Inflammatory macrophage (primary cell): ENCODE results near the gene VSTM2B.

Source experiments
- DNase-seq, 2 donors: peaks; one replicate each; pipeline ENCODE4 v3.0.0-alpha.2; 2020 to 2022

VSTM2B gene

GRCh38 chr19:29516358-29516725, 9.5 kb upstream of the VSTM2B start:
- no peak for DNase-seq

DNA sequence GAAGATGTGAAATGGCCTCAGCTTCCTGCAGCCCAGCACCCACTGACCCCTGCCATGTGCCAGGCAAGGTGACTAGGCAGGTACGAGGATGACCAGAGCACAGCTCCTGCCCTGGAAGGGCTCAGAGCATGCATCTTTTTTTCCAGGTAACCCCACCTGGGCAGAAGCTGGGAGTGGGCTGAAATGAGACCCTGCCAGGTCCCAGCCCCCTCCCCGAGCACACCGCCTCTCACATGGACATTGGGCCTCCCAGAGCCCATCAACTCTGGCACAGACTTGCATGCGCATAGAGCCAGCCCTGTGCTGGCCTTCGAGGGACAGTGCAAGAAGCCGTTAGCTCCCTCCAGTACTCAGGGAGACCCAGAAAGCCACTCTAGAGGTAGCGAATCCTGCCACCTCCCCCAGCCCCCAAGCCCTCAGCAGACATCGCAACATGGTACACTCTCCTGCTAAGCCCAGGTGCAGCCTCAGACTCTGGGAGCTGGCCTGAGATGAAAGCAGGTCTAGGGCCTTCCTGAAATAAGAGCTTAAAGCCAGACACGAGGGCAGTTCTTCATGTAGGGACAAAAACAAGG, 8.9 kb upstream of the VSTM2B start:
- no peak for DNase-seq

DNA sequence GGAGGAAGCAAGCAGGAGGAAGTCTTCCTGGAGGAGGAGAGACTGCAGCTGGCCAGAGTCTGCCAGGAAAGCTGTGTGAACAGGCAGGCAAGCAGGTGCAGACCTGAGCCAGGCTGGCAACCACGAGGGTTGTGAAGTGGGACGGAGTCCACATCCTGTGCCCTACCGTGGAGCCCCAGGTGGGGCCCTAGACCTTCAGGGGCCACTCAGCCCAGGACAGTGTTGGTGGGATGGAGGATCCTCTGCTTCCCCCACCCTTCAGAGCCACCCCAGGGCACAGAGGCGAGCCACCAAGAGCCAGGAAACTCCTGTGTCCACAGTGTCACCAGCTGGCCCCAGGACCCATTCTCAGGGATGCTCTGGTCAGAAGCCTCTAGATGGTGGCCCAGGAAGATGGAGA, 8.4 kb upstream of the VSTM2B start:
- no peak for DNase-seq

- DNase-seq, result no peak
These were observed 7.8 kb upstream of the VSTM2B start for GRCh38 chr19:29517946-29518345.

DNA sequence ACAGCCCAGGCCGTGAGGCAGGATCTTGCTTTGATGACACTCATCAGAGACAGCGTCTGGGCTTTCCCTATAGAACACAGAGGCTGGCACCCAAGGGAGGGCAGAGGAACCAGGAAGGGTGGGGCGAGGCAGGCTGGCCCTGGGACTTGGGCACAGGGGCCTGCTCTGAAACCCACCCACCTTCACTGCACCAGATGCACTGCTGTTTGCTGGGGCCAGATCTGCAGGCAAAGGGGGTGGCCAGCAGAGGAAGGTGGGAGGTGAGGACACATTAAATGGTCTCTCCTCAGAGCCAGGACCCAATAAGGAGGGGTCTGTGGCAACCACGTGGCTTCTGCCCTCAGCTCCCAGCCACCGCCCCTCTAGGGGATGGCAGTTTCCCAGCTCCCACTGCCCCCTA, 6.6 kb upstream of the VSTM2B start:
- no peak for DNase-seq

GRCh38 chr19:29519931-29520330, 5.9 kb upstream of the VSTM2B start:
- DNase-seq, result no peak

DNA sequence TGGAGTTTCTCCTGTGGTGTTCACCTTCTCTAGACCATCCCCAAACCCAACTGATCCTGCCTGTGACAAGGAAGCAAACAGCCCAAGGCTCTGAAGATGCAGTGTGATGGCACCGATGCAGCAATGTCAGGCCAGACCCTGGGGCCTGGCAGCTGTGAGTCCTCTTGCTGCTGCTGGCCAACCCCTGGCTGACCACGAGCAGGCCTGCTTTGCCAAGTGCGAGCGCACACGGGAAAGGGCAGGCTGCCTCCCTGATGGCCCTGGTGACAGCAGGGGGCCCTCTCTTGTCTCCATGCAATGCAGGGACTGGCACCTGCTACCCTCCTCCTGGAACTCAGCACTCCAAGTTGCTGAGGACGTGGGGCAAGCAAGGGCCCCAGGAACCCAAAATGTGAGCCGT, 5.4 kb upstream of the VSTM2B start:
- DNase-seq, result no peak

GRCh38 chr19:29521291-29522075, 4.3 kb upstream of the VSTM2B start:
- DNase-seq, result no peak

DNA sequence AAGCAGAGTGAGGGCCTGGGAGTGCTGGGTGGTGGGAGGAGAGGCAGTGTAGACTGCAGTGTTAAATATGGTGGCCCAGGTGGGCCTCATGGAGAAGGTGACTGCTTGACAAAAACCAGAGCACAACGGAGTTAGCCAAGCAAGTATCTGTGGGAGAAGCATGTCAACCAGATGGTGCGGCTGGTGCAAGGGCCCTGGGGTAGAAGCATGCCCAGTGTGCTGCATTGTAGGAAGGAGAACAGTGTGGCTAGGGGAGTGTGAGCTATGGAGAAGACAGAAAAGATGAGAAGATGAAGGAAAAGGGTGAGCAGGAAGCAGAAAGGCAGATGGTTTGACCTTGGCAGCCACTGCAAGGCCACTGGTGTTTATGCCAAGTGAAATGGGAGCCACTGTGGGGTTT, 2.2 kb upstream of the VSTM2B start:
- DNase-seq, result no peak

- DNase-seq, result no peak
These were observed 1.4 kb upstream of the VSTM2B start for GRCh38 chr19:29524201-29524911.

GRCh38 chr19:29524912-29525831, 622 bp upstream of the VSTM2B start:
- no peak for DNase-seq

GRCh38 chr19:29526730-29527499, 1.1 kb downstream of the VSTM2B start:
- no peak for DNase-seq

GRCh38 chr19:29527500-29528328, 1.9 kb downstream of the VSTM2B start:
- no peak for DNase-seq

GRCh38 chr19:29528350-29528945, 2.7 kb downstream of the VSTM2B start:
- DNase-seq, result peak; percentile 8 to 42

GRCh38 chr19:29528946-29529645, 3.3 kb downstream of the VSTM2B start:
- no peak for DNase-seq

GRCh38 chr19:29529646-29530539, 4.1 kb downstream of the VSTM2B start:
- no peak for DNase-seq

GRCh38 chr19:29530540-29531457, 5.0 kb downstream of the VSTM2B start:
- no peak for DNase-seq
